Kidney capillary endothelial cell (primary cell): ENCODE measurements around the gene NCK1.

Experiments used
- DNase-seq: peaks from one replicate; pipeline ENCODE4 v3.0.0-alpha.2; 2018; ENCODE audit warnings: low spot score

NCK1 gene

GRCh38 chr3:136988651-136989050 lies 126.6 kb downstream of the NCK1 start:
- no peak for DNase-seq

- no peak for DNase-seq
These were observed 127.9 kb downstream of the NCK1 start for GRCh38 chr3:136989781-136990524.

GRCh38 chr3:136990826-136991225 lies 128.8 kb downstream of the NCK1 start:
- DNase-seq, result no peak

GRCh38 chr3:136992115-136992514 lies 130.1 kb downstream of the NCK1 start:
- DNase-seq, result no peak

GRCh38 chr3:136994772-136995516 lies 132.9 kb downstream of the NCK1 start:
- DNase-seq, result no peak

- DNase-seq, result no peak
These were observed 133.6 kb downstream of the NCK1 start for GRCh38 chr3:136995652-136996051.
